Measurements from ENCODE around the gene PSRC1.

Gene PSRC1

DNA sequence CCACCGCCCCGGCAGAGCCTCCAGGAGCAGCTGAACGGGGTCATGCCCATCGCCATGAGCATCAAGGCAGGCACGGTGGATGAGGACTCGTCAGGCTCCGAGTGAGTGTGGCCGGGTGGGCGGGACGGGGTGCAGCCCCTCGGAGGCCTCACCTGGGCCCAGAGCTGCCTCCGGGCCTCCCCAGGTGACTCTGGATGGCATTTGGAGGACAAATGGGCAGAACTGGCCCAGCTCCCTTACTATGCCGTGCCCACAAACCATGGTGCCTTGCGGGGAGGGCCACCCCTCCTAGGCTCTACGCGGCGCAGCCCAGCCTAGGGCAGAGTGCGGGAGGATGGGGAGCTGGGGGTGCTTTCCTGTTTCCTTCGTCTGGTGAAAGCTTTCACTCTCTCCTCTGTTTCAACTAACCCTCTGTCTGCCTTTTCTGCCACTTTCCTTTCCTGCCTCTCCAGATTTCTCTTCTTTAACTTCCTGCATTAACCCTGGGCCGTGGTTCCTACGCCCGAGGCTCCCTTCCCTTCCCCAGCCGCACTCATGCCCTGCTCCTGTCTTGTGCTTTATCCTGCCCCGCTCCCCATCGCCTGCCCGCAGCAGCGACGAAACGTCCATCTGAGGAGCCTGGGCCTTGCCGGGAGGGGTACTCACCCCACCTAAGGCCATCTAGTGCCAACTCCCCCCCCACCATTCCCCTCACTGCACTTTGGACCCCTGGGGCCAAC is 9.2 kb downstream of the PSRC1 start:
- no peak overlapping the region for H3K4me3 ChIP-seq (ENCODE audit: low read depth, low read length)
- in situ Hi-C loops (cut with HindIII; ENCODE audit: low sequenced_read_pairs), result loop anchor here (10.0 kb wide), 1 partner anchor 131 kb away; no protein-coding TSS in a partner anchor
- no peak for DNase-seq (ENCODE audit: low read depth)
- TF ChIP-seq, protein P1, sequence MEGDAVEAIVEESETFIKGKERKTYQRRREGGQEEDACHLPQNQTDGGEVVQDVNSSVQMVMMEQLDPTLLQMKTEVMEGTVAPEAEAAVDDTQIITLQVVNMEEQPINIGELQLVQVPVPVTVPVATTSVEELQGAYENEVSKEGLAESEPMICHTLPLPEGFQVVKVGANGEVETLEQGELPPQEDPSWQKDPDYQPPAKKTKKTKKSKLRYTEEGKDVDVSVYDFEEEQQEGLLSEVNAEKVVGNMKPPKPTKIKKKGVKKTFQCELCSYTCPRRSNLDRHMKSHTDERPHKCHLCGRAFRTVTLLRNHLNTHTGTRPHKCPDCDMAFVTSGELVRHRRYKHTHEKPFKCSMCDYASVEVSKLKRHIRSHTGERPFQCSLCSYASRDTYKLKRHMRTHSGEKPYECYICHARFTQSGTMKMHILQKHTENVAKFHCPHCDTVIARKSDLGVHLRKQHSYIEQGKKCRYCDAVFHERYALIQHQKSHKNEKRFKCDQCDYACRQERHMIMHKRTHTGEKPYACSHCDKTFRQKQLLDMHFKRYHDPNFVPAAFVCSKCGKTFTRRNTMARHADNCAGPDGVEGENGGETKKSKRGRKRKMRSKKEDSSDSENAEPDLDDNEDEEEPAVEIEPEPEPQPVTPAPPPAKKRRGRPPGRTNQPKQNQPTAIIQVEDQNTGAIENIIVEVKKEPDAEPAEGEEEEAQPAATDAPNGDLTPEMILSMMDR (IDR thresholded peaks at IDR 0.05; ENCODE audit: low read depth, low read length, missing control alignments), result no peak

DNA sequence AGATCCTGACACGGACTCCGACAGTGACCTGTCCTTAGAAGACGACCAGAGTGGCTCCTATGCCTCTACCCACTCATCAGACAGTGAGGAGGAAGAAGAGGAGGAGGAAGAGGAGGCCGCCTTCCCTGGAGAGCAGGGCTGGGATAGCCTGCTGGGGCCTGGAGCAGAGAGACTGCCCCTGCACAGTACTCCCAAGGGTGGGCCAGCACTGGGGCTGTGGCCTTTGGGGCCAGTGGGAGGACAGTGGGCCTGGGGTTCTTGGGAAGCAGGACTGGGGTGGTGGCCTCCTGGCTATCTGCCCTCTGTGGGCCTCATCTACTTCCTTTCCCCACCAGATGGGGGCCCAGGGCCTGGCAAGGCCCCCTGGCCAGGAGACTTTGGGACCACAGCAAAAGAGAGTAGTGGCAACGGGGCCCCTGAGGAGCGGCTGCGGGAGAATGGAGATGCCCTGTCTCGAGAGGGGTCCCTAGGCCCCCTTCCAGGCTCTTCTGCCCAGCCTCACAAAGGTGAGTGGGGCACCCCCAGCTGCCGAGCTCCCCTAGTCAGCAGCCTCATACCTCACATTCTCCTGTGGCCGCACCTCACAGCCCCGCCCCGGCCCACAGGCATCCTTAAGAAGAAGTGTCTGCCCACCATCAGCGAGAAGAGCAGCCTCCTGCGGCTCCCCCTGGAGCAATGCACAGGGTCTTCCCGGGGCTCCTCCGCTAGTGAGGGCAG is 10.0 kb downstream of the PSRC1 start:
- TF ChIP-seq, protein P1 (IDR thresholded peaks at IDR 0.05; ENCODE audit: low read depth, low read length, missing control alignments), result no peak
- H3K4me3 ChIP-seq (ENCODE audit: low read depth, low read length), result no peak overlapping the region
- in situ Hi-C loops (cut with HindIII; ENCODE audit: low sequenced_read_pairs), result loop anchor here (10.0 kb wide), 1 partner anchor 132 kb away; no protein-coding TSS in a partner anchor
- DNase-seq (ENCODE audit: low read depth), result no peak

DNA sequence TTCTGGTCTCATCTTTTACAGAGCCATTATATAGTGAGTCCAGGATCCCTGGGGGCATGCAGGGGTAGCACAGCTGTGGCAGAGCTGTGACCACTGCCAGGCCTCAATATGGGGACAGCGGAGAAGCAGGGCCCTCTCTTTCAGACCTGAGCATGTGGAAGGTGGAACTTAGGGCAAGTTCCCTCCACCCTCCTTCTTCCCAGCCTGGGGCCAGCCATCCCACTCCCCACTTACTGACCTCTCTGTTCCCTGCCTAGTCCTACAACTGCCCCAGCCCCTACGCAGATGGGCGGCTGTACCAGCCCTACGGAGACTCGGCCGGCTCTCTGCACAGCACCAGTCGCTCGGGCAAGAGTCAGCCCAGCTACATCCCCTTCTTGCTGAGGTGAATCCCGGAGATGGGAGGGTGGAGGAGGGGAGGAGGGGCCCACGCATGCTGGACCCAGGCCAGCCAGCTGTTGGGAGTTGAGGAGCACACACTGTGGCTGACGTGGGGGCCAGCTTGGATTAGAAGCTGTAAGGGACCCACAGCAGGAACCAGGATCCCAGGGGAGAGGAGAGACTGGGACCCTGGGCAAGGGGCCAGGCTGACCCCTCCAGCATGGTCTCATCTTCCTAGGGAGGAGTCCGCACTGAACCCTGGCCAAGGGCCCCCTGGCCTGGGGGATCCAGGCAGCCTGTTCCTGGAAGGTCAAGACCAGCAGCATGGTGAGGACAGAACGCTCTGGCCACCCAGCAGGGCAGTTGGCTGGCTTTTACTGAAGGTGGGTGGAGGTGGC is 10.7 kb downstream of the PSRC1 start:
- DNase-seq (ENCODE audit: low read depth), result no peak
- no peak overlapping the region for H3K4me3 ChIP-seq (ENCODE audit: low read depth, low read length)
- TF ChIP-seq, protein P1 (IDR thresholded peaks at IDR 0.05; ENCODE audit: low read depth, low read length, missing control alignments), result no peak
- in situ Hi-C loops (cut with HindIII; ENCODE audit: low sequenced_read_pairs), result loop anchor here (10.0 kb wide), 1 partner anchor 133 kb away; no protein-coding TSS in a partner anchor

DNA sequence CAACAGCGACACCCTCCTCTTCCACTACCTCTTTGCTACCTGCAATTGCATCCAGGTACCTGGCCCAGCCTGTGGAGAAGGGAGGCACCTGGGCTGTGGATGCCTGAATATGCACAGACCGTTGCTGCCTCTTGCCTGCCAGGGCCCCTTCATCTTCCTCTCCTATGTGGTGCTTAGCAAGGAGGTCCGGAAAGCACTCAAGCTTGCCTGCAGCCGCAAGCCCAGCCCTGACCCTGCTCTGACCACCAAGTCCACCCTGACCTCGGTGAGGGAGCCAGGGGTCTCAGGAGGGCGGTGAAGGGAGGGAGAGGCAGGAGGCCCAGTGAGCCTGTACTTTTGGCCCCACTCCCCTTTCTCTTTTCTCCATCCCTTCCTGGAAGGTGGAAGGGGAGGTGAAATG is 11.5 kb downstream of the PSRC1 start:
- H3K4me3 ChIP-seq (ENCODE audit: low read depth, low read length), result no peak overlapping the region
- in situ Hi-C loops (cut with HindIII; ENCODE audit: low sequenced_read_pairs), result loop anchor here (10.0 kb wide), 1 partner anchor 133 kb away; no protein-coding TSS in a partner anchor
- DNase-seq (ENCODE audit: low read depth), result no peak
- TF ChIP-seq, protein P1 (IDR thresholded peaks at IDR 0.05; ENCODE audit: low read depth, low read length, missing control alignments), result no peak

DNA sequence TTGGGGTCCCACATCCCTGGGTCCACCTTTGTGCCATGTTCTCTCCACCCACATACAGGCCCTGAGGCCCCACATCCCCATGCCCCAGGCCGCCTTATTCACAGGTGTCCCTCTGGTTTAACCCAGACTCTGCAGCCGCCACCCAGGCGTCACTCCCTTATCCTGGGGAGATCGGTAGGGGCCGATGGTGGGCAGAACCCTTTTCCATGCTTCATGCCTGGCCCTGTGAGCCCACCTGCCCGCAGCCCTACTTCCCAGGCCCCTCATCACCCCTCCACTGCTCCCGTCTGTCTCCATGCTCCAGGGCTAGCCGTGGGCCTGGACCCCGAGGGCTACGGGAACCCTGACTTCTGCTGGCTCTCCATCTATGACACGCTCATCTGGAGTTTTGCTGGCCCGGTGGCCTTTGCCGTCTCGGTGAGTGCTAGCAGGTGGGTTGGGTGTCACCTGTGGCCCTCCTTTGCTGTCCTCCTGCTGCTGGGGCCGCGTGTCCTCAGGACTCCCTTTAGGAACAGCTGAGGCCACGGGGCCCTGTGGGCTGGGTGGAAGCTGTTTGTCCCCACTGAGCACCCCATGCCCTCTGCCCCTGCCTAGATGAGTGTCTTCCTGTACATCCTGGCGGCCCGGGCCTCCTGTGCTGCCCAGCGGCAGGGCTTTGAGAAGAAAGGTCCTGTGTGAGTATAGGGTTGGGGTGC is 12.2 kb downstream of the PSRC1 start:
- TF ChIP-seq, protein P1 (IDR thresholded peaks at IDR 0.05; ENCODE audit: low read depth, low read length, missing control alignments), result no peak
- in situ Hi-C loops (cut with HindIII; ENCODE audit: low sequenced_read_pairs), result loop anchor here (10.0 kb wide), 1 partner anchor 134 kb away; no protein-coding TSS in a partner anchor
- DNase-seq (ENCODE audit: low read depth), result no peak
- H3K4me3 ChIP-seq (ENCODE audit: low read depth, low read length), result no peak overlapping the region

All from astrocyte of the cerebellum (primary cell).